Esophagus muscularis mucosa (tissue), 4 donors: Measurements from ENCODE around the gene WDR70. TPM values are rescaled to one million over a fixed set of nuclear protein-coding genes. Genes with fewer than 3 reads are reported as not detected.

ENCODE experiments used
- DNase-seq: peaks from one replicate; pipeline ENCODE4 v3.0.0-alpha.2; 2017; ENCODE audit errors: extremely low spot score
- H3K27ac ChIP-seq, 4 donors: fragments of 200-600 bp; sonication (generic); replicated peaks in 1 of 4; 1 replicate in 3 of 4; 2 replicates in 1 of 4; pipeline ENCODE4 v1.5.1; 2016 to 2019; ENCODE audit warnings: mild to moderate bottlenecking in 1 of 4
- H3K27me3 ChIP-seq, 4 donors: fragments of 200-600 bp; sonication (generic); one replicate each; pipeline versions ENCODE4 v1.5.1 to v1.6.0; 2016 to 2019
- H3K36me3 ChIP-seq, 4 donors: fragments of 200-600 bp; sonication (generic); one replicate each; pipeline ENCODE4 v1.5.1; 2016 to 2019
- H3K4me1 ChIP-seq, 4 donors: fragments of 200-600 bp; sonication (generic); one replicate each; pipeline ENCODE4 v1.5.1; 2016 to 2019
- H3K4me3 ChIP-seq, 4 donors: fragments of 200-600 bp; sonication (generic); 1 replicate in 2 of 4; 2 replicates in 2 of 4; pipeline ENCODE4 v1.5.1; 2016 to 2019; ENCODE audit warnings: mild to moderate bottlenecking in 4 of 4, moderate library complexity in 1 of 4
- H3K9me3 ChIP-seq, 4 donors: fragments of 200-600 bp; sonication (generic); 1 replicate in 3 of 4; 2 replicates in 1 of 4; pipeline ENCODE4 v1.5.1; 2016 to 2019
- CTCF ChIP-seq, 3 experiments: fragments of 200-600 bp in 2 of 3; fragments of 450-650 bp in 1 of 3; sonication (generic) in 2 of 3; IDR thresholded peaks; one replicate each; pipeline ENCODE4 v1.5.1; 2017 to 2019; ENCODE audit warnings: antibody characterized with exemption in 3 of 3, mild to moderate bottlenecking in 2 of 3, moderate library complexity in 1 of 3
- EP300 ChIP-seq: sonication (generic); formaldehyde crosslinking; IDR thresholded peaks from one replicate; pipeline ENCODE4 v1.6.1; 2017; ENCODE audit warnings: antibody characterized with exemption
- POLR2A ChIP-seq: fragments of 450-650 bp; IDR thresholded peaks from one replicate; pipeline ENCODE4 v1.6.1; 2017; ENCODE audit warnings: antibody characterized with exemption, moderate library complexity, mild to moderate bottlenecking, low read depth
- POLR2AphosphoS5 ChIP-seq, 2 donors: sonication (generic); formaldehyde crosslinking; IDR thresholded peaks; one replicate each; pipeline ENCODE4 v1.6.1; 2017; ENCODE audit warnings: antibody characterized with exemption in 2 of 2
- WGBS: methylation state at CpG from one replicate; pipeline ENCODE4 v1.1.5; 2018; 5-methylcytosine and 5-hydroxymethylcytosine counted together
- intact Hi-C: fragments of 100-400 bp; cut with DNase I; formaldehyde crosslinking; loops from one replicate; pipeline ENCODE4 v1.15.1; 2023
- total RNA-seq, 4 donors: library from RNA; depleted of rRNA; stranded (reverse); fragments of >200 nt; gene quantifications; one replicate each; pipeline versions ENCODE4 v1.1.0 to v1.2.1, GENCODE V29; 2016

The WDR70 gene
- total RNA-seq, 4 donors from 2014 or later, result 15.6 to 24.1 (median 19.6) TPM

- no peaks in the 10 kb centered on the region for H3K4me1 ChIP-seq
- no peaks in the 10 kb centered on the region for H3K27me3 ChIP-seq
- WGBS, result 90% methylated on average over 5 of the region's 5 CpGs
- intact Hi-C loops, result no loop called here
- peaks cover 0 to 3% (median 0%) of the 10 kb centered on the region in 4 donors for H3K36me3 ChIP-seq
- TF ChIP-seq CTCF (IDR thresholded peaks at IDR 0.05), result no peak
- TF ChIP-seq POLR2A, result no peak
- no peak for TF ChIP-seq EP300
- no peak for TF ChIP-seq POLR2AphosphoS5 (IDR thresholded peaks at IDR 0.05)
- no peaks in the 10 kb centered on the region for H3K9me3 ChIP-seq
- no peak overlapping the region for H3K4me3 ChIP-seq
- H3K27ac ChIP-seq, result no peak overlapping the region
- DNase-seq, result no peak
Observed at GRCh38 chr5:37704406-37704805, 325.3 kb downstream of the WDR70 start.

GRCh38 chr5:37709020-37709419, 329.9 kb downstream of the WDR70 start:
- intact Hi-C loops, result no loop called here
- Histone ChIP-seq H3K4me1 (peaks cover 0 to 12% (median 3%) of the 10 kb centered on the region in 4 donors), H3K27ac (no peak overlapping the region), H3K27me3 (no peaks in the 10 kb centered on the region), H3K9me3 (no peaks in the 10 kb centered on the region), H3K4me3 (no peak overlapping the region), H3K36me3 (no peaks in the 10 kb centered on the region)
- TF ChIP-seq EP300, result no peak
- no peak for TF ChIP-seq POLR2A
- TF ChIP-seq POLR2AphosphoS5 (IDR thresholded peaks at IDR 0.05), result no peak
- TF ChIP-seq CTCF (IDR thresholded peaks at IDR 0.05), result no peak
- DNase-seq, result no peak

- intact Hi-C loops, result no loop called here
- no peaks in the 10 kb centered on the region for H3K27me3 ChIP-seq
- peaks cover 0 to 12% (median 3%) of the 10 kb centered on the region in 4 donors for H3K4me1 ChIP-seq
- no peak overlapping the region for H3K4me3 ChIP-seq
- H3K9me3 ChIP-seq, result no peaks in the 10 kb centered on the region
- TF ChIP-seq CTCF (IDR thresholded peaks at IDR 0.05) (no peak), POLR2AphosphoS5 (IDR thresholded peaks at IDR 0.05) (no peak), POLR2A (no peak), EP300 (no peak)
- 58% methylated on average over 2 of the region's 2 CpGs for WGBS
- H3K27ac ChIP-seq, result no peak overlapping the region
- DNase-seq, result no peak
- H3K36me3 ChIP-seq, result no peaks in the 10 kb centered on the region
Observed at GRCh38 chr5:37710965-37711364, 331.8 kb downstream of the WDR70 start.

- Histone ChIP-seq H3K9me3 (no peaks in the 10 kb centered on the region), H3K4me3 (no peak overlapping the region), H3K4me1 (peaks cover 9 to 22% (median 14%) of the 10 kb centered on the region in 4 donors), H3K27me3 (no peaks in the 10 kb centered on the region), H3K27ac (no peak overlapping the region), H3K36me3 (no peaks in the 10 kb centered on the region)
- DNase-seq, result no peak
- intact Hi-C loops, result no loop called here
- TF ChIP-seq EP300 (no peak), POLR2A (no peak), CTCF (IDR thresholded peaks at IDR 0.05) (no peak), POLR2AphosphoS5 (IDR thresholded peaks at IDR 0.05) (no peak)
- 89% methylated on average over 7 of the region's 7 CpGs for WGBS
Observed at GRCh38 chr5:37712750-37713149, 333.6 kb downstream of the WDR70 start.

GRCh38 chr5:37714756-37715155, 335.6 kb downstream of the WDR70 start:
- Histone ChIP-seq H3K36me3 (no peaks in the 10 kb centered on the region), H3K4me3 (no peak overlapping the region), H3K27ac (no peak overlapping the region), H3K9me3 (no peaks in the 10 kb centered on the region), H3K4me1 (peaks cover 9 to 30% (median 25%) of the 10 kb centered on the region in 4 donors), H3K27me3 (no peaks in the 10 kb centered on the region)
- intact Hi-C loops, result no loop called here
- DNase-seq, result no peak
- TF ChIP-seq POLR2AphosphoS5 (IDR thresholded peaks at IDR 0.05), result no peak
- TF ChIP-seq POLR2A, result no peak
- TF ChIP-seq CTCF (IDR thresholded peaks at IDR 0.05), result no peak
- no peak for TF ChIP-seq EP300
